Fibroblast of the aortic adventitia (primary cell): ENCODE data around the gene GRIK2. TPM values are rescaled to one million over a fixed set of nuclear protein-coding genes. Genes with fewer than 3 reads are reported as not detected.

Source experiments
- DNase-seq: peaks from one replicate; pipeline ENCODE4 v3.0.0-alpha.2; 2010; ENCODE audit warnings: low read depth
- H3K4me3 ChIP-seq: 2 replicates; pipeline ENCODE4 v1.5.1; 2011; ENCODE audit warnings: low read depth, mild to moderate bottlenecking, control low read depth, low read length, moderate library complexity
- CTCF ChIP-seq: IDR thresholded peaks from 2 replicates; pipeline ENCODE4 v1.5.1; 2011; ENCODE audit warnings: mild to moderate bottlenecking, low read length, control low read depth, inconsistent platforms; ENCODE audit not compliant: insufficient read depth
- total RNA-seq: library from RNA; depleted of rRNA; stranded (reverse); fragments of >200 nt; gene quantifications from 2 replicates; pipeline ENCODE4 v1.2.3, GENCODE V29; 2012; ENCODE audit warnings: low replicate concordance

GRIK2 gene
- total RNA-seq, 1 donor, result 8.9 TPM

GRCh38 chr6:101404775-101405174 lies 11.3 kb downstream of the GRIK2 start:
- H3K4me3 ChIP-seq, result no peak overlapping the region
- no peak for DNase-seq
- TF ChIP-seq CTCF, result no peak

- H3K4me3 ChIP-seq, result no peak overlapping the region
- no peak for DNase-seq
- TF ChIP-seq CTCF, result no peak
These were observed 20.3 kb downstream of the GRIK2 start for GRCh38 chr6:101413773-101414172.

- no peak for TF ChIP-seq CTCF
- no peak overlapping the region for H3K4me3 ChIP-seq
- DNase-seq, result no peak
These were observed 24.4 kb downstream of the GRIK2 start for GRCh38 chr6:101417900-101418299.

GRCh38 chr6:101422251-101422650 lies 28.7 kb downstream of the GRIK2 start:
- H3K4me3 ChIP-seq, result no peak overlapping the region
- DNase-seq, result no peak
- TF ChIP-seq CTCF, result no peak

GRCh38 chr6:101422811-101423210 lies 29.3 kb downstream of the GRIK2 start:
- H3K4me3 ChIP-seq, result no peak overlapping the region
- no peak for DNase-seq
- TF ChIP-seq CTCF, result no peak

- no peak overlapping the region for H3K4me3 ChIP-seq
- peak; percentile 18 for DNase-seq
- TF ChIP-seq CTCF, result no peak
These were observed 35.8 kb downstream of the GRIK2 start for GRCh38 chr6:101429270-101429669.

GRCh38 chr6:101429845-101430244 lies 36.3 kb downstream of the GRIK2 start:
- TF ChIP-seq CTCF, result no peak

More at GRCh38 chr6:101429845-101430244, 36.3 kb downstream of the GRIK2 start:
- H3K4me3 ChIP-seq, result no peak overlapping the region
- no peak for DNase-seq
